IMR-90 (cell line): ENCODE data around the gene ST8SIA2.

Experiments
- BHLHE40 ChIP-seq: fragments of 150-350 bp; IDR thresholded peaks from 2 replicates; pipeline ENCODE4 v1.6.1; 2016; ENCODE audit warnings: mild to moderate bottlenecking, low read depth, low read length
- CEBPB ChIP-seq: IDR thresholded peaks from 2 replicates; pipeline ENCODE4 v1.6.1; 2012; ENCODE audit warnings: low read depth, low read length, improper control_type of control experiment
- CHD1 ChIP-seq: IDR thresholded peaks from 2 replicates; pipeline ENCODE4 v1.6.1; 2012; ENCODE audit warnings: low read depth, low read length, improper control_type of control experiment
- CTCF ChIP-seq: conservative IDR thresholded peaks from 2 replicates; pipeline ENCODE4 v1.5.1; 2012; ENCODE audit warnings: mild to moderate bottlenecking, low read depth, low read length, improper control_type of control experiment
- ELK1 ChIP-seq: fragments of 150-350 bp; IDR thresholded peaks from 2 replicates; pipeline ENCODE4 v1.6.1; 2016; ENCODE audit warnings: low read depth, mild to moderate bottlenecking, low read length, moderate library complexity, borderline replicate concordance
- MAFK ChIP-seq: IDR thresholded peaks from 2 replicates; pipeline ENCODE4 v1.6.1; 2012; ENCODE audit warnings: low read depth, low read length, improper control_type of control experiment
- MXI1 ChIP-seq: IDR thresholded peaks from 2 replicates; pipeline ENCODE4 v1.6.1; 2012; ENCODE audit warnings: low read depth, mild to moderate bottlenecking, low read length, moderate library complexity, borderline replicate concordance
- NFE2L2 ChIP-seq: fragments of 150-350 bp; IDR thresholded peaks from 2 replicates; pipeline ENCODE4 v1.6.1; 2016; ENCODE audit warnings: low read depth, mild to moderate bottlenecking, low read length
- POLR2A ChIP-seq: IDR thresholded peaks from 2 replicates; pipeline ENCODE4 v1.6.1; 2012; ENCODE audit warnings: mild to moderate bottlenecking, low read depth, low read length
- RAD21 ChIP-seq: IDR thresholded peaks from 2 replicates; pipeline ENCODE4 v1.6.1; 2012; ENCODE audit warnings: low read length, improper control_type of control experiment
- RCOR1 ChIP-seq: IDR thresholded peaks from 2 replicates; pipeline ENCODE4 v1.6.1; 2012; ENCODE audit warnings: mild to moderate bottlenecking, low read length, improper control_type of control experiment; ENCODE audit not compliant: insufficient replicate concordance
- RFX5 ChIP-seq: IDR thresholded peaks from 2 replicates; pipeline ENCODE4 v1.8.0; 2012; ENCODE audit warnings: low read depth, mild to moderate bottlenecking, low read length, moderate library complexity
- SMC3 ChIP-seq: fragments of 150-350 bp; IDR thresholded peaks from 2 replicates; pipeline ENCODE4 v1.6.1; 2016; ENCODE audit warnings: low read depth, mild to moderate bottlenecking, antibody characterized with exemption, low read length, moderate library complexity
- TF ChIP-seq, protein P1 (sequence below): fragments of 150-350 bp; IDR thresholded peaks from 2 replicates; pipeline ENCODE4 v1.6.1; 2017; ENCODE audit warnings: mild to moderate bottlenecking, antibody characterized with exemption, low read length, low read depth

GRCh38 chr15:92384381-92384780 is 9.3 kb upstream of the ST8SIA2 start:
- no peak for TF ChIP-seq CTCF
- TF ChIP-seq CEBPB, result no peak
- TF ChIP-seq ELK1, result no peak
- TF ChIP-seq NFE2L2, result no peak
- no peak for TF ChIP-seq BHLHE40
- TF ChIP-seq MAFK, result no peak
- TF ChIP-seq, protein P1, sequence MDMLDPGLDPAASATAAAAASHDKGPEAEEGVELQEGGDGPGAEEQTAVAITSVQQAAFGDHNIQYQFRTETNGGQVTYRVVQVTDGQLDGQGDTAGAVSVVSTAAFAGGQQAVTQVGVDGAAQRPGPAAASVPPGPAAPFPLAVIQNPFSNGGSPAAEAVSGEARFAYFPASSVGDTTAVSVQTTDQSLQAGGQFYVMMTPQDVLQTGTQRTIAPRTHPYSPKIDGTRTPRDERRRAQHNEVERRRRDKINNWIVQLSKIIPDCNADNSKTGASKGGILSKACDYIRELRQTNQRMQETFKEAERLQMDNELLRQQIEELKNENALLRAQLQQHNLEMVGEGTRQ, result no peak
- TF ChIP-seq CHD1, result no peak
- no peak for TF ChIP-seq RCOR1
- no peak for TF ChIP-seq POLR2A
- TF ChIP-seq RFX5, result no peak
- no peak for TF ChIP-seq SMC3
- no peak for TF ChIP-seq MXI1
- no peak for TF ChIP-seq RAD21
